Activated CD8-positive, alpha-beta memory T cell treated with anti-CD3 and anti-CD28 coated beads, Interleukin-2, amount 50 U/mL, for 1 hour (primary cell): Measurements from ENCODE around the gene MRPL40.

ENCODE experiments used
- DNase-seq: peaks from one replicate; pipeline ENCODE4 v3.0.0-alpha.2; 2020; ENCODE audit errors: extremely low read depth

MRPL40 gene

GRCh38 chr22:19480789-19481188, 48.4 kb downstream of the MRPL40 start:
- no peak for DNase-seq

GRCh38 chr22:19482297-19482696, 50.0 kb downstream of the MRPL40 start:
- DNase-seq: no peak

GRCh38 chr22:19483481-19484244, 51.3 kb downstream of the MRPL40 start:
- DNase-seq: no peak
